Rectal smooth muscle tissue (tissue), 1 donor: ENCODE data around the gene TEX54.
"Not testable (repeated sequence)": the region's sequence is repeated elsewhere in the genome, so short reads cannot be mapped to it uniquely, and the experiment has no call there.

Experiments
- H3K27ac ChIP-seq: one replicate; pipeline ENCODE4 v1.7.0; 2013; ENCODE audit warnings: low read depth, low read length, inconsistent platforms
- H3K27me3 ChIP-seq: one replicate; pipeline ENCODE4 v1.7.0; 2013; ENCODE audit warnings: low read length; ENCODE audit not compliant: control insufficient read depth, insufficient read depth
- H3K36me3 ChIP-seq: one replicate; pipeline ENCODE4 v1.7.0; 2013; ENCODE audit warnings: low read length; ENCODE audit not compliant: control insufficient read depth, insufficient read depth
- H3K4me1 ChIP-seq: one replicate; pipeline ENCODE4 v1.7.0; 2013; ENCODE audit warnings: low read length; ENCODE audit not compliant: control insufficient read depth, insufficient read depth
- H3K4me3 ChIP-seq: one replicate; pipeline ENCODE4 v1.7.0; 2013; ENCODE audit warnings: low read length
- H3K9ac ChIP-seq: one replicate; pipeline ENCODE4 v1.7.0; 2013; ENCODE audit warnings: low read length

Gene TEX54

GRCh38 chr11:62840721-62841360, 8.2 kb upstream of the TEX54 start:
- not testable (repeated sequence) for H3K36me3 ChIP-seq, H3K27me3 ChIP-seq
- Histone ChIP-seq H3K9ac (peak overlapping the region; percentile 77), H3K27ac (peak overlapping the region; percentile 100), H3K4me1 (peaks cover 12% of the 10 kb centered on the region), H3K4me3 (peak overlapping the region; percentile 96)

GRCh38 chr11:62839050-62839945, 6.7 kb upstream of the TEX54 start, which contains the start of gene WDR74:
WDR74 (minus strand) TSS chr11:62839590; CDS start chr11:62839570, 20 bp downstream.
- Histone ChIP-seq H3K4me3 (peak within 1 kb of the TSS; percentile 96), H3K27me3 (no peaks in the 10 kb centered on the region), H3K27ac (peak within 1 kb of the TSS; percentile 100), H3K4me1 (peaks cover 12% of the 10 kb centered on the region), H3K9ac (peak within 1 kb of the TSS; percentile 77), H3K36me3 (peaks cover 9% of the 10 kb centered on the region)

GRCh38 chr11:62835336-62835735, 2.7 kb upstream of the TEX54 start:
- Histone ChIP-seq H3K27me3 (no peaks in the 10 kb centered on the region), H3K36me3 (peaks cover 9% of the 10 kb centered on the region), H3K27ac (no peak overlapping the region), H3K9ac (no peak overlapping the region), H3K4me3 (no peak overlapping the region), H3K4me1 (peaks cover 9% of the 10 kb centered on the region)

DNA sequence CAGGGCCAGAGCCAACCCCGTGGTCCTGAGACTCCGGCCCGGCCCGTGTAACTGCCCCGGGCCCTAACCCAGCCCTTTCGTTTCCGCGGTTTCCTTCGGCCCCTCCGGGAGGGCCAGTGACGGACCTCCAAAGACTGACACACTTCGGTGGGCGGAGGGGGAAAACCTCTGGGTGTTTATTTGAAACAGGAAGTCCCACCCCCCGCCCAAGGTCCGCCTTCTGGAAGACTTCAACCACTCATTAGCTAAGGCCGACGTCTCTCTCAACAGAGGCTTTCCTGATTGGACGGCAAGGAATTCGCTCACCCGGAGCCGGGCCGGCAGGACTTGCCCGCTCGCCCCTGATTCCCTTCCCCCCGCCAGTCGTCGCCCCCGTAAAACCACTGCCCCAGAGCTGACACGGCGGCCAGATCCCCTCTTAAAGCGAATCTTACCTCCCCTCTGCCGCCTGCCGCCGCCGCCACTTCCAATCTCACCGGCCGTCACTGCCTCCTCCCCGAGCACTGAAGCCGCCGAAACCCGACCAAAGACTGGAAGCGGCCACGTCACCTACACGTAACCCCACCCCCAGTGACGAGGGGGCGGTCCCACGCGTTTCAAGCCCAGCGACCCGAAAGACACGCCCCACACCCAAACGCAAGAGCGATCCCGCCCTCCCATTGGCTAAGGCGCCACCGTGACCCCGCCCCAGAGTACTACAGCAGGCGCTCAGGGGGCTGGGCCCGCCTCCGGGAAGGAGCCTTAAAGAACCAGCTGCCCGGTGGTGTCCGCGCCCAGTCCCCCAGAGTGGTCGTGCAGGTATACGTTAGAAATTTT, 913 bp downstream of the TEX54 start, which contains the start of gene STX5:
Gene STX5 (minus strand): TSS at position 532 of the 816 bp plus-strand sequence. CDS start 808 bp downstream, outside the sequence.
- Histone ChIP-seq H3K36me3 (peaks cover 17% of the 10 kb centered on the region), H3K27me3 (no peaks in the 10 kb centered on the region), H3K4me1 (peaks cover 6% of the 10 kb centered on the region), H3K4me3 (peak within 1 kb of the TSS; percentile 94), H3K9ac (peak within 1 kb of the TSS; percentile 98), H3K27ac (peak within 1 kb of the TSS; percentile 98)

GRCh38 chr11:62830904-62831519, 1.6 kb downstream of the TEX54 start:
- Histone ChIP-seq H3K36me3 (peaks cover 17% of the 10 kb centered on the region), H3K4me3 (peak overlapping the region; percentile 83), H3K4me1 (peaks cover 6% of the 10 kb centered on the region), H3K9ac (peak overlapping the region; percentile 81), H3K27me3 (no peaks in the 10 kb centered on the region), H3K27ac (peak overlapping the region; percentile 98)

DNA sequence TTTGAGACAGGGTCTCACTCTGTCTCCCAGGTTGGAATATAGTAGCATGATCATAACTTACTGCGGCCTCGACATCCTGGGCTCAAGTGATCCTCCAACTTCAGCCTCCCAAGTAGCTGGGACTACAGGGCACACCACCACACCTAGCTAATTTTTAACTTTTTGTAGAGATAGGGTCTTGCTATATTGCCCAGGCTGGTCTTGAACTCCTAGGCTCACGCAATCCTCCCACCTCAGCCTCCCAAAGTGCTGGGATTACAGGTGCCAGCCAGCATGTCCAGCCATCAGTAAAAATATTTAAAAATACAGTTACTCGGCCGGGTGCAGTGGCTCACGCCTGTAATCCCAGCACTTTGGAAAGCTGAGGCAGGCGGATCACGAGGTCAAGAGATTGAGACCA, 4.5 kb downstream of the TEX54 start:
- not testable (repeated sequence) for H3K9ac ChIP-seq, H3K4me1 ChIP-seq, H3K4me3 ChIP-seq, H3K27ac ChIP-seq, H3K27me3 ChIP-seq
- peaks cover 32% of the 10 kb centered on the region for H3K36me3 ChIP-seq

DNA sequence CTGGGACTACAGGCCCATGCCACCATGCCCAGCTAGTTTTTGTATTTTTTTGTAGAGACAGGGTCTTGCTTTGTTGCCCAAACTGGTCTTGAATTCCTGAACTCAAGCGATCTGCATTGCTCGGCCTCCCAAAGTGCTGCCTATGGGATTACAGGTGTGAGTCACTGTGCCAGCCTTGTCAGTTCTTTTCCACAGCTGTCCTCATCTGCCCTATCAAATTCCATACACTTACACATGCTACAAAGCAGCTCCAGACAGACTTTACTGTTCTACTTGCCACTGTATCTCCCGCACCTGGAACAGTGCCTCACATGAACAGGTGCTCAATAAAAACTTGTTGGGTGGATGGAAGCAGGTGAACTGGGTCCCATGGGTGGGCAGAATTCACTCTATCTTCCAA, 9.0 kb downstream of the TEX54 start:
- Histone ChIP-seq H3K36me3 (peaks cover 38% of the 10 kb centered on the region), H3K4me3 (no peak overlapping the region), H3K27me3 (no peaks in the 10 kb centered on the region), H3K4me1 (no peaks in the 10 kb centered on the region), H3K9ac (no peak overlapping the region), H3K27ac (no peak overlapping the region)

- Histone ChIP-seq H3K27me3 (no peaks in the 10 kb centered on the region), H3K4me1 (no peaks in the 10 kb centered on the region), H3K36me3 (peaks cover 2% of the 10 kb centered on the region), H3K9ac (no peak overlapping the region), H3K27ac (no peak overlapping the region), H3K4me3 (no peak overlapping the region)
These were observed 15.5 kb downstream of the TEX54 start for GRCh38 chr11:62817129-62817528.

DNA sequence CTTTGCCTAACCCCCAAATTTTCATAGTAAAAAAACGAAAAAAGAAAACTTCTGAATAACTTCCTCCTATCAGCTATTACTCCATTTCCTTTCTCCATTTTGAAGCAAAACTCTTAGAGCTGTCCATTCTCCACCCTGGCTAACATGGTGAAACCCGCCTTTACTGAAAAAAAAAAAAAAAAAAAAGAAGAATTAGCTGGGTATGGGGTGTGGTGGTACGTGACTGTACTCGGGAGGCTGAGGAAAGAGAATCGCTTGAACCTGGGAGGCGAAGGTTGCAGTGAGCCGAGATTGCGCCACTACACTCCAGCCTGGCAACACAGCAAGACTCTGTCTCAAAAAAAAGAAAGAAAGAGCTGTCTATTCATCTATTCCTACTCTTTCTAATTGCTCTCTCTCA, 16.1 kb downstream of the TEX54 start:
- H3K27me3 ChIP-seq: no peaks in the 10 kb centered on the region
- H3K27ac ChIP-seq: no peak overlapping the region
- H3K4me3 ChIP-seq: no peak overlapping the region
- H3K9ac ChIP-seq: no peak overlapping the region
- H3K36me3 ChIP-seq: no peaks in the 10 kb centered on the region
- no peaks in the 10 kb centered on the region for H3K4me1 ChIP-seq

- H3K4me3 ChIP-seq: no peak overlapping the region
- peaks cover 2% of the 10 kb centered on the region for H3K36me3 ChIP-seq
- H3K27ac ChIP-seq: no peak overlapping the region
- no peaks in the 10 kb centered on the region for H3K27me3 ChIP-seq
- no peak overlapping the region for H3K9ac ChIP-seq
- no peaks in the 10 kb centered on the region for H3K4me1 ChIP-seq
These were observed 21.0 kb downstream of the TEX54 start for GRCh38 chr11:62811659-62812058.

DNA sequence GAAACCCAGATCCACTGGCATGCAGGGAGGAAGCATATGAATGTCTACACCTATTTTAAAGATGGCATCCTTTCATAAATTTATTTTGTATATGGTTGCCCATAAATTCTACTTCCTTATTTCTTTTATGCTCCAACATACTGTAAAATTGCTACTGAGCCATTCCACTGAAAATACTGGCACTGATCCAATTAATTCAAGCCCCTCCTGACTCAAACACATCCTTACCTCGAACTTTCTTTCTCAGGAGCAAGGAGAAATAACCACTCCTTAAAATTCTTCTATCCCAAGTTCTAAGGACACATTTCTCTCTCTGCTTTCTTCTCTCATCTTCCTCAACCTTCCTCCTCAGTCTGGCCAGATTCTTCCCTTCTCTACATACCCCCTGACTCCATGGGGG, 21.9 kb downstream of the TEX54 start:
- Histone ChIP-seq H3K4me1 (no peaks in the 10 kb centered on the region), H3K9ac (no peak overlapping the region), H3K27me3 (no peaks in the 10 kb centered on the region), H3K36me3 (peaks cover 2% of the 10 kb centered on the region), H3K27ac (no peak overlapping the region), H3K4me3 (no peak overlapping the region)
